Measurements from ENCODE around the gene RNGTT. TPM values are rescaled to one million over a fixed set of nuclear protein-coding genes. Genes with fewer than 3 reads are reported as not detected.

The RNGTT gene
- total RNA-seq, 1 donor from 2014 or later = 16.5 TPM

DNA sequence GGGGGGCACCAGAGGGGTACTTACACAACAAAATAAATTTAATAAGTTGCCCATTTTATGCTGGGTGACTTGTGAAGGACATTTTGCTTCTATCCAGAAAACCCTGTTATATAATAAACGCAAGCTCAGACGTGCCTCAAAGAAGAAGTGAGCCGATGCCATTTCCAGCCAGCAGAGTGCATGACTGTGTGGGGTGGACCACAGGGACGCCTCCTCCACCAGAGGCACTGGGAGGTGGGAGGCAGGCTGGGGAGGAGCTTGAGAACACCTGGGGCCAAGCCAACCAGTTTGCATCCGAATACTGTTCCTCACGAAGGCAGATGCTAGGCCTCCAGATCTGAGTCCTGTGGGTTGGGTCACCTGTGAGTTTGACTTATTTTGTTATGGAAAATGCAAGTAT, 363.8 kb downstream of the RNGTT start:
- Mint-ChIP-seq H3K4me1 (ENCODE audit: low read depth) (no peaks in the 10 kb centered on the region), H3K9me3 (ENCODE audit: low read depth) (no peaks in the 10 kb centered on the region), H3K4me3 (ENCODE audit: low read depth) (no peak overlapping the region), H3K27me3 (no peaks in the 10 kb centered on the region), H3K27ac (no peak overlapping the region), H3K36me3 (ENCODE audit: insufficient read depth) (no peaks in the 10 kb centered on the region)
- no peak for DNase-seq (ENCODE audit: low spot score, unreplicated experiment)
- TF ChIP-seq, protein P1, sequence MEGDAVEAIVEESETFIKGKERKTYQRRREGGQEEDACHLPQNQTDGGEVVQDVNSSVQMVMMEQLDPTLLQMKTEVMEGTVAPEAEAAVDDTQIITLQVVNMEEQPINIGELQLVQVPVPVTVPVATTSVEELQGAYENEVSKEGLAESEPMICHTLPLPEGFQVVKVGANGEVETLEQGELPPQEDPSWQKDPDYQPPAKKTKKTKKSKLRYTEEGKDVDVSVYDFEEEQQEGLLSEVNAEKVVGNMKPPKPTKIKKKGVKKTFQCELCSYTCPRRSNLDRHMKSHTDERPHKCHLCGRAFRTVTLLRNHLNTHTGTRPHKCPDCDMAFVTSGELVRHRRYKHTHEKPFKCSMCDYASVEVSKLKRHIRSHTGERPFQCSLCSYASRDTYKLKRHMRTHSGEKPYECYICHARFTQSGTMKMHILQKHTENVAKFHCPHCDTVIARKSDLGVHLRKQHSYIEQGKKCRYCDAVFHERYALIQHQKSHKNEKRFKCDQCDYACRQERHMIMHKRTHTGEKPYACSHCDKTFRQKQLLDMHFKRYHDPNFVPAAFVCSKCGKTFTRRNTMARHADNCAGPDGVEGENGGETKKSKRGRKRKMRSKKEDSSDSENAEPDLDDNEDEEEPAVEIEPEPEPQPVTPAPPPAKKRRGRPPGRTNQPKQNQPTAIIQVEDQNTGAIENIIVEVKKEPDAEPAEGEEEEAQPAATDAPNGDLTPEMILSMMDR (IDR thresholded peaks at IDR 0.05; ENCODE audit: unreplicated experiment) = no peak

- Mint-ChIP-seq H3K4me3 (ENCODE audit: low read depth) (no peak overlapping the region), H3K36me3 (ENCODE audit: insufficient read depth) (no peaks in the 10 kb centered on the region), H3K9me3 (ENCODE audit: low read depth) (no peaks in the 10 kb centered on the region), H3K4me1 (ENCODE audit: low read depth) (no peaks in the 10 kb centered on the region), H3K27me3 (no peaks in the 10 kb centered on the region), H3K27ac (no peak overlapping the region)
- DNase-seq (ENCODE audit: low spot score, unreplicated experiment) = no peak
- TF ChIP-seq, protein P1 (IDR thresholded peaks at IDR 0.05; ENCODE audit: unreplicated experiment) = no peak
Measured at GRCh38 chr6:88596801-88597200, 366.6 kb downstream of the RNGTT start.

DNA sequence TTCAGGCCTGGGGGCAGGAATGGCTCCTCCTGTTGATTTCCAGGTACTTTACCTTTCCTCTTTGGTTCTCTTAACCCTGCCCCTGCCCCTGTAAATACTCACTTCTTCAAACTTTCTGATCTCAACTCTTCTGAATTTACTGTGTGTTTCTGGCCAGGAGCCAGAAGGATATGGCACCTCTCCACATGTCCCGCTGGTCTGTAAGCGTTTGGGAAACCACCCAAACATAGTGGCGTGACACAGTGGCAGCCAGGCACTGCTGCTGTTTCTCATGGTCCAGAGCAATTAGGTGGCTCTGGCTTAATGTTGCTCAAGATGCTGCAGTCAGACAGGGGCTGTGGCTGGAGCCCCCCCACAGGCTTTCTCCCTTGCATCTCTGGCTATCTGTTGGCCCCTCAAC, 374.5 kb downstream of the RNGTT start:
- TF ChIP-seq, protein P1 (IDR thresholded peaks at IDR 0.05; ENCODE audit: unreplicated experiment) = no peak
- no peaks in the 10 kb centered on the region for H3K4me1 Mint-ChIP-seq (ENCODE audit: low read depth)
- no peak overlapping the region for H3K4me3 Mint-ChIP-seq (ENCODE audit: low read depth)
- H3K9me3 Mint-ChIP-seq (ENCODE audit: low read depth) = no peaks in the 10 kb centered on the region
- no peaks in the 10 kb centered on the region for H3K36me3 Mint-ChIP-seq (ENCODE audit: insufficient read depth)
- peaks cover 15% of the 10 kb centered on the region for H3K27me3 Mint-ChIP-seq
- no peak overlapping the region for H3K27ac Mint-ChIP-seq
- no peak for DNase-seq (ENCODE audit: low spot score, unreplicated experiment)

DNA sequence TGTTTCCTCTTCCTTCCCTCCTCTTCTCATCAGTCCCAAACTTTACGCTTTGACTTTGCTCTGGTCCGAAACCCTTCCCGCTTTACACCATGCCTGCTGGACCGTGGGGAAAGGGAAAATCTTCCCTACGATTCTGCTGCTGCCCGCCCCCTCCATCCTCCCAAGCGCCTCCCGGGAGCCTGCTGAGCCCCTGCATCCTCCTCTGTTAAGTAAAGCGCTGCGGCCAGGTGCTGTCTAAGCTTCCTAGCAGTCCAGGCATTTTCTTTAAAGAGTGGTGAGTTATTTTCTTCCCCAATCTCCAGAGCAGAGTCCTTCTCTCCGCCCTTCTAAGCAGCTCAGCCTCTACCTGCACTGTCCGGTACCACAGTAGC, 376.3 kb downstream of the RNGTT start:
- no peak overlapping the region for H3K4me3 Mint-ChIP-seq (ENCODE audit: low read depth)
- no peak for DNase-seq (ENCODE audit: low spot score, unreplicated experiment)
- no peaks in the 10 kb centered on the region for H3K9me3 Mint-ChIP-seq (ENCODE audit: low read depth)
- H3K36me3 Mint-ChIP-seq (ENCODE audit: insufficient read depth) = no peaks in the 10 kb centered on the region
- H3K27ac Mint-ChIP-seq = no peak overlapping the region
- H3K27me3 Mint-ChIP-seq = peaks cover 15% of the 10 kb centered on the region
- TF ChIP-seq, protein P1 (IDR thresholded peaks at IDR 0.05; ENCODE audit: unreplicated experiment) = no peak
- no peaks in the 10 kb centered on the region for H3K4me1 Mint-ChIP-seq (ENCODE audit: low read depth)

- Mint-ChIP-seq H3K4me3 (ENCODE audit: low read depth) (no peak overlapping the region), H3K9me3 (ENCODE audit: low read depth) (peaks cover 3% of the 10 kb centered on the region), H3K36me3 (ENCODE audit: insufficient read depth) (no peaks in the 10 kb centered on the region), H3K4me1 (ENCODE audit: low read depth) (no peaks in the 10 kb centered on the region), H3K27me3 (peaks cover 15% of the 10 kb centered on the region), H3K27ac (no peak overlapping the region)
- no peak for DNase-seq (ENCODE audit: low spot score, unreplicated experiment)
- TF ChIP-seq, protein P1 (IDR thresholded peaks at IDR 0.05; ENCODE audit: unreplicated experiment) = no peak
Measured at GRCh38 chr6:88586371-88587149, 376.9 kb downstream of the RNGTT start.
